HL-60/S4 (cell line): ENCODE measurements around the gene TANC1.

ENCODE experiments used
- in situ Hi-C: fragments of 300-500 bp; cut with MboI; formaldehyde crosslinking; loops from 2 replicates; pipeline ENCODE4 v1.14.3; 2022; ENCODE audit warnings: low sequenced_read_pairs

The TANC1 gene

DNA sequence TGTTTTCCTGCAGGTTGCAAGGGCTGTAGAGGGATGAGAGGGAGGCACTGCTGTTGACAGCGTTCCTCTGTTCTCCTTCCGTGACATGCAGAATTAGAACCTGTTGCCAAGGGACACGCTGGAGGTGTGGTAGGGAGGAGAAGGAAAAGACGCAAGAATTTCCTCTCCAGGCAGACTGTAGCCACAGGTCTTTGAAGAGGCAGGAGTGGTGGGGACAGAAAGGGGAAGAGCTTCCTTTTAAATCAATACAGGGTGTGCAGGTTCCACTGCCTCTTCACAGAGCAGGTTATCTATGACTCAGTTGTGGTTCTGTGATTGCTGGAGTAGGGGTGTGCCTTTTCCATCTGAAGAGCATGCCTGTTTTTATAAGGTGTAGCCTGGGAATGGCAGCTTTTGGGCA lies 185.0 kb downstream of the TANC1 start:
- in situ Hi-C loops: no loop called here

DNA sequence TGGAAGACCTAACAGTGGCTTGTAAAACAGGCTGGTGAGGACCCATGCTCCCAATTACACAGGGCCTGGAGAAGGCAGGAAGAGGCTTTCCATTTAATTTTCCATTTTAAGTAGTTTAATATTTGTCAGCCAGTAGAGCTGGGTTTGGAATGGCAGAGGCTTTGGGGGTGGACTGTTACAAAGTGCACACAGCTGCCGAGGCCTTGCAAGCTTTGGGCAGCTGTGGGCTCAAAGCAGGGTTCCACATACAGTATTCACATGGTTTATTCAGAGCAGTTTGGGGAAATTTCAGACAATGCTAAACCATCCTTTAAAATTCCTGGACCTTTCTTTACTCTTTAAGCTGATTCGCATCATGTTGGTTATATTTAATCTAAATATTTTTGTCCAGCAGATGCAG lies 185.5 kb downstream of the TANC1 start:
- in situ Hi-C loops: no loop called here

- in situ Hi-C loops: no loop called here
Observed at GRCh38 chr2:159154366-159154765, 185.9 kb downstream of the TANC1 start.

- in situ Hi-C loops: no loop called here
Observed at GRCh38 chr2:159155320-159155719, 186.9 kb downstream of the TANC1 start.

DNA sequence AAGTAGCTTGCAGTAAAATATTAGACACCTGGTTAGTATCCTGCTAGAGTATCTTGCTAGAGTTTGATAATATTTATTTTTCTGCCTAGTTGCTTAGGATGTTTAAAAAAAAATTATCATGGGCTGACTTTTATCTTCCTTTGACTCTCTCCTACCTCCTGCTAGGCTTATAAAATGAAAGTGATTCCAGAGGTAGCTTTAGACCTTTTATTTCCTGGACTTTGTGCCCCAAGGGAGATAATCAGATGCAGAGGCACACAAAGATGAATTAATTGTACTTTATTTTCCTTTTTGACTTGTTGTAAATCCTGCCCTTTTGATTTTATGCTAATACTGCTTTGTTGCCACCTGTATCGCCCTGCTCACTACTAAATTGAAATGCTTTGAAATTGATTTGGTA lies 187.4 kb downstream of the TANC1 start:
- in situ Hi-C loops: no loop called here

GRCh38 chr2:159156834-159157233 lies 188.4 kb downstream of the TANC1 start:
- in situ Hi-C loops: no loop called here

- in situ Hi-C loops: no loop called here
Observed at GRCh38 chr2:159157361-159158209, 189.1 kb downstream of the TANC1 start.

DNA sequence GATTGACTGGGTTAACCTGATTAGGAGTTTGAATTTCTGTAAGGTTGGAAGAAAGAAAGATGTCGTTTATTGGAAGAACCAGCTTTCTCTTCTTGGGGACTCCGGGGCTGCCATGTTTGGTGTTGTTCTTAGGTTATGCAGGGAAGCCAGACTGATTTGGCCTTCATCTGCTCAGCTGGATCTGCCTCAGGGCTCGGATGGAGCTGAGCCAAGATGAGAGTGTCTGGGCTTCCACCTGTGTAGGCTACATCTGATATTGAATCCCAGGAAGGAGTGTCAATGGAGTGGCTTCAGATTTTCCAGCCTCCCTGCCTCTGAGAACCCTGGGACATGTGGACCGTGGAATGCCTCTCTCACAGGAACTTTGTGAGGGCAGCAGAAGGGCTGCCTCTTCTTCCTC lies 192.0 kb downstream of the TANC1 start:
- in situ Hi-C loops: no loop called here

DNA sequence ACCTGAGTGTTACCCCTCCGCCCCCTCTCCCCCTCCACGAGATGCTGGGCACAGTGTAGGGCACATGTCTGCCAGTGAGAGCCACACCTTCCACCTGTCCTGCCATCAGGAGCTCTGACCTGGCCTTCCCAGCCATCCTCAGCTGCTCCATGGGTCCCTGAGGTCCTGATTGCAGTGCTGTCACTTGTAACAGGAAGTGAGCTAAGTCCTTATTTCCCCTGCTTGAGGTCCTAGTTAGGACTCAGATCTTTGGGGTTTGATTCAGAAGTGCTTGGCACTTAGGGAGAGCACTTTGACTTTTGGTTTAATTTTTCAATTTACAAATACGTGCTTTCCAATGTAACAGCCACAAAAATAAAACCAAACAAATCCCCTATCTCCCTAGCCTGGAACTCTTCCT lies 192.5 kb downstream of the TANC1 start:
- in situ Hi-C loops: no loop called here

- in situ Hi-C loops: no loop called here
Observed at GRCh38 chr2:159163930-159164329, 195.5 kb downstream of the TANC1 start.

GRCh38 chr2:159164457-159164911 lies 196.0 kb downstream of the TANC1 start:
- in situ Hi-C loops: no loop called here

DNA sequence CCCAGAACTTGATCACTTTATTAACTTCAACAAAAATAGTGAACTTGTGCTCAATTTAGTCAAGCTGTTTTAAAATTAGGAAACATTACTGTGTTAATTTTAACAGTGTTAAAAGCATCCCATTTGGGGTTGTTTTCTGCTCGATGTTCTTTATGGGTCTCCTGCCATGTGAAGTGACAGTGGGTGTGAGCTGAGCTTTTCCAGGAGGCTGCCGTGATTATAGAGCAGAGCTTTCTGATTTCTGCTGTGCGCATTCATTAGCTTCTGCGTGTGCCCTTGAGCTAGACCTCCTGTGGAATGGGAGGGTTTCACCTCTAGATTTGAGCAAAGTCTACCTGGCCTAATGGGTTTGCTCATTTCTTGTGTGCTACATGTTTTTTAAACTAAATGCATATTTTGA lies 196.6 kb downstream of the TANC1 start:
- in situ Hi-C loops: no loop called here

- in situ Hi-C loops: no loop called here
Observed at GRCh38 chr2:159168707-159169106, 200.3 kb downstream of the TANC1 start.

GRCh38 chr2:159169187-159169586 lies 200.7 kb downstream of the TANC1 start:
- in situ Hi-C loops: no loop called here

DNA sequence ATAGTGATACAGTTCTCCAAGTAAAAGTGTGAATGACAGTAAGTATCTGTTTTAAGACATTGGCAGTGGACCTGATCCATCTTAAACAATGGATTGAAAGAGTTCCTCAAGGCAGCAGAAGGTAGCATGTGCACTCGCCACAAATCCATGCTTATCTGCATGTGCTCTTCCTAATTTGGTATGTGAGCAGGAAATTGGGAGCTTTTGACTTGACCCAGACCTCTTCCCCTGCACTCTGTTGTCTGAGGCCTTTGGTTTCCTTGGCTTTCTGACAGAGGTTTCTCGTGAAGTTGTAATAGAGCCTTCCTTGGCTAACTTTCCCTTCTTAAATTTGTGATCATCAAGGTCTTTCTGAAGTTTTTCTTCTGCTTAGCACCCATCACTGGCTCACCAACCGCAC lies 204.0 kb downstream of the TANC1 start:
- in situ Hi-C loops: no loop called here

GRCh38 chr2:159174759-159175158 lies 206.3 kb downstream of the TANC1 start:
- in situ Hi-C loops: no loop called here

- in situ Hi-C loops: no loop called here
Observed at GRCh38 chr2:159175182-159175581, 206.7 kb downstream of the TANC1 start.

GRCh38 chr2:159175927-159176326 lies 207.5 kb downstream of the TANC1 start:
- in situ Hi-C loops: no loop called here

DNA sequence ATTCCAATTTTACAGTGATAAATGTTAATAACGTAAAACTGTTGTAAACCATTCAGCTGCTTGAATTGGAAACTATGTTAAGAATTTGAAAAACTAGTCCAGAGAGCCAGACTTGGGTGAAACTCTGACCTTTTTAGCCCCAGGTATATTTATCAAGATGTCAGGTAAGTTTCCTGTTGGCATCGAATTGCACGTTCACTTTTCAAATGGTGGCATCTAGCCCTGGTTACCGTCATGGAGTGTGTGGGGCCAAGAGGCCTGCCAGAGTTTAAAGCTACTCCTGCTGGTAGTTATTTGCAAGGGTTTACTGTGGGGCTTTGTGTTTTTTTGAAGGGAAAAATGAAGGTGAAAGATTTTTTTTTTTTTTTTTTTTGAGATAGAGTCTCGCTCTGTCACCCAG lies 208.1 kb downstream of the TANC1 start:
- in situ Hi-C loops: no loop called here

DNA sequence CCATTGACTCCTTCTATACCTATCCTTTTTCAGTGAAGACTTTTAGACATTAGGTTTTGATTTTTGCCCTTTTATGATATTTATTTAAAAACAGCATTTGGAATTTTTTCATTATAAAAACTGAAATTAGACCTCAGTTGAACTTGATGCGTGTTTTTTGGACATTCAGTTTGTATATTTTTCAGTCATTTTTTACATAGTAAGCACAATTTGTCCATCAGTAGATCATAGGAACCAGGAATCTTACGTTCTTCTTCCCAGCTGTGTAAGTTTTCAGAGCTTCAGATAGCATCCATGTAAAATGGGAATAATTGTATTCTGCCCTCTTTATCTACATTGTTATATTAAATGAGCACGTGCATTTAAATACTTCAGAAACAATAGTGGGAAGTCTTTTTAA lies 208.9 kb downstream of the TANC1 start:
- in situ Hi-C loops: no loop called here

DNA sequence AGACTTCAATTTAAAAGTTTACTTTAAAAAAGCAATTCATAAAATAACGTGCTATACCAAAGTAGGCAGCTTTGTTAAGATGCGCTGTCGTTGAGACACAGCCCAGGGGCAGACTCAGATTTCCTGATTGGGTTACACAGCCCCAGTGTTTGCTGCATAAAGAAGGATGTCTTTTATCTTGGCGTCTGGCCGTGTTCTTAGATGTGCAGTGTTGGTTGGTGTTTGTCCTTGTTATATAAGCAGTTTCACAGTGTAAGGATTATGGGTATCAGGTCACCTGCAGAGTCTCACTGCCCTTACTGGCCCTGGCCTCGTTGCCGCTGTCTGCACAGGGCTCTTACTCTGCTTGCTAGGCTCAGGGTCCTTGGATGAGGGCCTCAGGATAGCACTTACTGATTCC lies 209.5 kb downstream of the TANC1 start:
- in situ Hi-C loops: no loop called here

DNA sequence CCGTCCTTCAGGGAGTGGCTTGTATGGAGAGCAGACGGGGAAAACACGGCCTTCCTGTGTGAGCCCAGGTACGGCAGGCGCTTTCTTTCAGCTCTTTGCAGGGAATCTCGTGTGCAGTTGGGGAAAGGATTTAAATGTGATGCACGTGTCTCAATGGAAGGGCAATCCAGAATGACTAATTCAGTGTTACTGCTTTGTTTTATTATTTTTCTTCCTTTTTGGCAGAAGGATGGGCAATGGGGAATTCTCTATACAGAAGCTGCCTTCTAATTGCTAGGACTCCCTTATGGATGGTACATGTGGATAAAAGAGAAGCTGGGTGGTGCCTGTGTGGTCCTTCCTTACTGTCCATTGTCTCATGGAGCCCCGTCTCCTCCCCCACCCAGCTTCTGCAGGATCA lies 210.7 kb downstream of the TANC1 start:
- in situ Hi-C loops: no loop called here

- in situ Hi-C loops: no loop called here
Observed at GRCh38 chr2:159179696-159180095, 211.3 kb downstream of the TANC1 start.
